ENCODE data around the gene AGA. TPM values are rescaled to one million over a fixed set of nuclear protein-coding genes. Genes with fewer than 3 reads are reported as not detected.

The AGA gene
- polyA plus RNA-seq, 3 donors = 3.3 to 16.3 (median 8.9) TPM

GRCh38 chr4:177401658-177402273 is 40.5 kb downstream of the AGA start:
- 78 to 88% (median 78%) methylated on average over 5 of the region's 5 CpGs for WGBS, 3 donors
- no peak overlapping the region for H3K27ac ChIP-seq (ENCODE audit: low read depth, low read length)

- H3K27ac ChIP-seq (ENCODE audit: low read depth, low read length) = no peak overlapping the region
- 54 to 70% (median 57%) methylated on average over 2 of the region's 2 CpGs for WGBS, 3 donors
Observed at GRCh38 chr4:177400030-177400429, 42.2 kb downstream of the AGA start.

GRCh38 chr4:177396352-177396751 is 45.9 kb downstream of the AGA start:
- H3K27ac ChIP-seq (ENCODE audit: low read depth, low read length) = no peak overlapping the region
- 82 to 91% (median 90%) methylated on average over 2 of the region's 2 CpGs for WGBS, 3 donors

- WGBS, 3 donors = 51 to 68% (median 57%) methylated on average over 8 of the region's 8 CpGs
- H3K27ac ChIP-seq (ENCODE audit: low read depth, low read length) = no peak overlapping the region
Observed at GRCh38 chr4:177393236-177393635, 49.0 kb downstream of the AGA start.

GRCh38 chr4:177391953-177392352 is 50.3 kb downstream of the AGA start:
- WGBS, 3 donors = 48 to 77% (median 77%) methylated on average over 6 of the region's 6 CpGs

GRCh38 chr4:177391287-177391686 is 51.0 kb downstream of the AGA start:
- H3K27ac ChIP-seq (ENCODE audit: low read depth, low read length) = no peak overlapping the region
- WGBS, 3 donors = 55 to 76% (median 72%) methylated on average over 3 of the region's 3 CpGs

More at GRCh38 chr4:177391953-177392352, 50.3 kb downstream of the AGA start:
- H3K27ac ChIP-seq (ENCODE audit: low read depth, low read length) = no peak overlapping the region

GRCh38 chr4:177386278-177386815 is 55.9 kb downstream of the AGA start:
- WGBS, 3 donors = 60 to 69% (median 63%) methylated on average over 5 of the region's 5 CpGs
- no peak overlapping the region for H3K27ac ChIP-seq (ENCODE audit: low read depth, low read length)

- no peak overlapping the region for H3K27ac ChIP-seq (ENCODE audit: low read depth, low read length)
- WGBS, 3 donors = 45 to 64% (median 54%) methylated on average over 2 of the region's 2 CpGs
Observed at GRCh38 chr4:177385576-177386277, 56.5 kb downstream of the AGA start.

GRCh38 chr4:177384856-177385397 is 57.3 kb downstream of the AGA start:
- 71 to 82% (median 82%) methylated on average over 4 of the region's 4 CpGs for WGBS, 3 donors
- H3K27ac ChIP-seq (ENCODE audit: low read depth, low read length) = no peak overlapping the region

- no peak overlapping the region for H3K27ac ChIP-seq (ENCODE audit: low read depth, low read length)
Observed at GRCh38 chr4:177381762-177382310, 60.4 kb downstream of the AGA start.

More at GRCh38 chr4:177381762-177382310, 60.4 kb downstream of the AGA start:
- 91 to 98% (median 95%) methylated on average over 13 of the region's 13 CpGs for WGBS, 3 donors

Other genes starting within 250 kb of the AGA start
- gene NEIL3, start 132.6 kb downstream of the AGA start, polyA plus RNA-seq = under 1 TPM in 1 of 3 donors, not detected in 2; 0.06 TPM